ENCODE measurements around the gene PAEP.

GRCh38 chr9:135568026-135568425, 6.5 kb downstream of the PAEP start:
- TF ChIP-seq CTCF (optimal IDR thresholded peaks at IDR 0.05 in 1 of 3, IDR thresholded peaks at IDR 0.05 in 1 of 3, conservative IDR thresholded peaks at IDR 0.05 in 1 of 3; ENCODE audit: extremely low read depth in 1 of 3, insufficient read depth in 2 of 3, low read length in 3 of 3) (no peak), EZH2 (IDR thresholded peaks at IDR 0.05; ENCODE audit: low read length) (no peak)
